NCI-H2196 (cell line): ENCODE data around the gene MIR17HG.
A peak's percentile ranks its signal among the peaks of the same experiment; 100 is the strongest.
"Not testable (repeated sequence)": the region's sequence is repeated elsewhere in the genome, so short reads cannot be mapped to it uniquely, and the experiment has no call there.

Experiments used
- DNase-seq: peaks from one replicate; lab custom pipeline; 2025; ENCODE audit not compliant: unreplicated experiment; lab: John Stamatoyannopoulos, UW

The MIR17HG gene

DNA sequence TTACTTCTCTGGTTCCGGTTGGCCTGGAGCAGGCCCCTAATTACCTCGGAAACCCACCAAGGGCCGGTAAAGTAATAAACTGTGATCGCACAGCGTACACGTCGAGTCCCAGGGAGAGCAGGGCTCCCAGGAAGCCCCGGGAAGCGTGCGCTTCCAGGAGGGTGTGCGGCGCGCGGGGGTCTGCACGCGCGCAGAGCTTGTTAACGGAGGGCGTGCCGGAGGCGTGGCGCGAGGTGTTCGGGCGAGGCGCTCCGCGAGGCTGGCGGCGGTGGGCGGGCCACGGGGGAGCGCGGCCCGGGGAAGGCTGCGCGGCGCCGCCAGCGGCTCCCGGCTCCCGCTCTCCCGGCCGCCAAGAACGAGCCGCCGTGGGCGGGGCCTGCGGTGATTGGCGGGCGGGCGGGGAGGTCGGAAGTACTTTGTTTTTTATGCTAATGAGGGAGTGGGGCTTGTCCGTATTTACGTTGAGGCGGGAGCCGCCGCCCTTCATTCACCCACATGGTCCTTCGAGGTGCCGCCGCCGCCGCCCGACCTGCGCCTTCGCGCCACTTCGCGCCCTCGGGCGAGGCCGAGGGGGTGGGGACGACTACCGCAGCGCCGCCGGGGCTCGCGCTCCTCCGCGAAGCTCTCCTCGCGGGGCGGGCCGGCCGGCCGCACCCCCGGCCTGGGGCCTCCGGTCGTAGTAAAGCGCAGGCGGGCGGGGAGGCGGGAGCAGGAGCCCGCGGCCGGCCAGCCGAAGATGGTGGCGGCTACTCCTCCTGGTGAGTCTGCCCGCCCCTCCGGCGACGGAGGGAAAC lies at the start of gene MIR17HG:
TSS of gene MIR17HG (plus strand) at position 486 of the 794 bp plus-strand sequence.
- peak; percentile 74 for DNase-seq

DNA sequence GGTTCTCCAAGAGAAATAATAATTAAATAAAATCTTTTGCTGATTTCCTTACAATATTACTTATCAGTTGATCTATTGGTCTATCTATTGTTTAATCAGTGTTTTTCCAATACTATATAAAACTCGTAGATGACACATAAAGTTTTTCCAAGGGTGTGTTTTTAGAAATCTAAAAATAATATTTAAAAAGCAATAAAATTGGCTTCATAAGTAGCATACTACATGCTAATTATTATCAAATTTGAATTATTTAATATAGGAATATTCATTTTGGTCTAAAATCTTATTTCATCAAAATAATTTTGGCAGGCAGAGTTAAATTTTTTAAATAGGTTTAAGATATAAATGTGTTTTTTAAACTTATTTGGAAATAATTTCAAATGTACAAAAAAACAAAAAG lies 49.4 kb upstream of the MIR17HG start:
- no peak for DNase-seq

DNA sequence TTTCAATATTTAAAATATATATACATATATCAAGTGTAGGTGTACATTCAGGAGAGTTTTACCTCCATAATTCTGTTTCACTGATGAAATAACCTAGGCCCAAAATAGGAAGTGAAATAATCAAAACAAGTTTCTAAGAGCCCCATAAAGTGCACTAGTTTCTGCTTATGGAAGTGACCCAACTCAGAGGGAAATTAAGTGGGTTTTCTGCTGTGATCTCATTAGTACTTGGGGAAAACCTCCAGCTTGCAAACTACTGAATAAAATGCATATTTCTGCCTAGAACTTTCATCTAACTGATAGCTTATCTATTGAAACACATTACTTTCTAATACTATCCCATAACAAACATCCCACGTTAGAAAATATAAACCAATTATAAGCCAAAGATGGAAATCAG lies 45.4 kb upstream of the MIR17HG start:
- no peak for DNase-seq

DNA sequence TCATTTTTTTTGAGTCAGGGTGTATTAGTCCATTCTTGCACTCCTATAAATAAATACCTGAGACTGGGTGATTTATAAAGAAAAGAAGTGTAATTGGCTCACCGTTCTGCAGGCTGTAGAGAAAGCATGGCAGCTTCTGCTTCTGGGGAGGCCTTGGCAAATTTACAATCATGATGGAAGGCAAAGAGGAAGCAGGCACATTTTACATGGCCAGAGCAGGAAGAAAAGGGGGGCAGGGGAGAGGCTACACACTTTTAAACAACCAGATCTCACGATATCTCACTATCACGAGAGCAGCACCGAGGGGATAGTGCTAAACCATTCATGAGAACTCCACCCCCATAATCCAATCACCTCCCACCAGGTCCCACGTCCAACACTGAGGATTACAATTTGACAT lies 44.5 kb upstream of the MIR17HG start:
- no peak for DNase-seq

DNA sequence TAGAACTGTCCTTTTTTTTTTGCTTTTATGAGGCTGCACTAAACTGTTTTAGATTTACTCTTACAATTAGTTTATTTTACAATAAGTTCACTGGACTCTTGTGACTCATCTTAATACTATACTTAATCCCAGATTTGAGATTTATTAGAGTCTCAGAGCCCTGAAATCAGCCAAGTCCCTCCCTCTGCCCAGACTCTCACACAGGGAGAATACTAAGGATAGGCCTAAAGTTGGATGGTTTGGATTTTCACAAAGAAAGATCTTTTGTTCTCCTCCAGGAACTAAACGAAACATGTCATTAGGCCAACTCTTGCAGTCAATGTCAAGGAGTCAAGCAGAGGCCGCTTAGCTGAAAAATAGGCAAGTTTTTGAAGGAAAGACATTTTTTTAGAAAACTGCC lies 42.7 kb upstream of the MIR17HG start:
- no peak for DNase-seq

DNA sequence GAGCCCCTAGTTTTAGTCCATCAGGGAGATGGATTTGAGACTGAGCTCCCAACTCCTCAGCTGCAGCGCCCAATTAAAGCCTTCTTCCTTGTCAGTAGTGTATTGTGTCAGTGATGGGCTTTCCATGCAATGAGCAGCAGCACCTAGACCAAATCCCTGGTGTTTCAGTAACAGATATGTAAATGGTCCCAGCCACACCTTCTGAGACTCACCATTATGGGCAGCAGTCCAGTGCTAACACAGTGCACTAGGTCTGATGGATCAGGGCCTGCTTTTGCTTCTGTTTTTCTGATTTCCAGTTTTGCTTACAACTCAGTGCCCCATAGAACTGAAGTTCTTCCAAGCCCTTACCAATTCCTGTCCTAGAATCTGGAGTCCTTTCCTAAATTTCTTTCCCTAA lies 41.8 kb upstream of the MIR17HG start:
- DNase-seq = no peak

DNA sequence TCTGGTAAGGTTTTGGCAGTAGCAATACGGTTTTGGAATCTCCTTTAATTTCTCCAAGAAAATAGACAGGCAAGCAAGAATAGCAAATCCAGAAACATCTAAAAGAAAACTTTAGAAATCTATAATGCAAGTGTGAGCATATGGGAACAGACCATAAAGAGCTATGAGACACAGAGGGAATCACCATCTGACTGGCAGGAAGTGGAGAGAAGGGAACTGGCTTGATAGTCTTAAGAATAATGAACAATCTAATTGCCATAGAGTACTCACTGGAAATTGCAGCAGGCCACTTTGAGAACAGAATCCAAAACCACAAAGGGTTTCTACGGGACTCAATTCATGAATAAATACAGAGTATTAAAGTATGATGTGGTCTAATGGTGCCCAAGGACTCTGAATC lies 39.6 kb upstream of the MIR17HG start:
- no peak for DNase-seq

DNA sequence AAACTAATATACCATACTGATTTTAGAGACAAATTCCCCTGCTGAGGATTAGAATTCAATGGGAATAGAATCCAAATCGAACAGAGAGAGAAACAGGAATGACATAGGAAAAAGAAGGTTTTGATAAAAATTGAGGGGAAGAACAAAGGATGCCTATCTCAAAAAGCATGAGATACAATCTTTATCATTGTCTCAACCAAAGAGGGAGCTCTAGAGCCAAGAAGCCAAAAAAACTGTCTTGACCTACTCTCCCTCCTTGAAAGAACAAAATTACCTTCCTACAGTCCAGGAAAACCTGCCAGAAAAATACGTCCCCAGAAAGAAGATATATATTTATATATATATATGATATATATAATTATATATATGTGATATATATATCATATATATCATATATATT lies 39.2 kb upstream of the MIR17HG start:
- no peak for DNase-seq

DNA sequence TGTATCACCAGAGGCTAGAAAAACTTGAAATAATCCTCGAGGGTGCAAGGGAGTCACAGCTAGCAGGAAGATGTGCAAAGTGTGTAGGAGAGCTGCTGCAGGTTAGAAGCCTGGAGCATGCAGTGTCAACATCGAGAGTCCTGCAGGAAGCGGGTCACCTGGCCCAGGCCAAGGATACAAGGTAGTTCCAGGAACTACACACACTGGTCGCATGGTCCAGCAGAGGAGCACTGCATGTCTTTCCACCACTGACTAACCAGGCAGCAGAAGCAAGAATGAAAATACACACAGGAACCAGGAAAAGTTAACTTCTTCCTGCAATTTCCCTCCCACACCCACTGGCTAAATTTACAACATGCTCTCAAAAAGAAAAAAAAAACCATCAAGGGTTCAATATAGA lies 36.0 kb upstream of the MIR17HG start:
- no peak for DNase-seq

DNA sequence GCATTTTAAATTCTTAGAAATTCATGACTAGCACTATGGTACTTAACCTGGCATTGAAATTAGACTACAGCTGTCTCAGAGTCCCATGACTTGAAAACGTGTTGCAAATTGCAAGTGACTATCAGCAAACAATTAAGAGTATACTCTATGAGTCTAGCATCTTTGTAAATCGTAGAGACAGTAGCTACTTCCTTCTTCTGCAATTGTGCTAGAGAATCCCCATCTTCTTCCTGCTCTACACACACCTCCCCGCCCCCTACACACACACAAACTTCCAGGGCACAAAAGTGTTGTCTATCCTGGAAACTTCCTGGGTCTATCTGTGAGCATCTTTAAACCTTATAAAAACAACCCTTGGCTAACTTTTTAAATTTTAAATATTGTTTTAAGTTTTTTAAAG lies 35.2 kb upstream of the MIR17HG start:
- no peak for DNase-seq

DNA sequence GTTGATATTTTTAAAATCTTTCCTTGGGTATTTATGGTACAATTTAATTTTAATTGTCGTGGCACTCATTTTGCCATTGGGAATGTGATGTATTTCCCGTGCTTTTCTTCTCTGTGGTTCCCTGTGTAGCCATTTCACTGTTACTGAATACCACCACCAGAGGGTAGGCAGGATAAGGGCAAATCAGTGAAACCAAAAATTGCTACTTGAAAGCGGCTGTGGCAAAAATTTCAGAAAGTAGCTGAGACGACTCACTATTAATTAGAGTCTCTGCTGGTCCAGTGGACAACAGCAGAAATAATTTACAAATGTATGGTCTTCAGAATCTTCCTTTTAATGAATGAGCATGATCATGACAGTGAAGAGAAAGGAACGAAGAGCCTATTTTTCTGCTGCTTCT lies 34.4 kb upstream of the MIR17HG start:
- DNase-seq = no peak

DNA sequence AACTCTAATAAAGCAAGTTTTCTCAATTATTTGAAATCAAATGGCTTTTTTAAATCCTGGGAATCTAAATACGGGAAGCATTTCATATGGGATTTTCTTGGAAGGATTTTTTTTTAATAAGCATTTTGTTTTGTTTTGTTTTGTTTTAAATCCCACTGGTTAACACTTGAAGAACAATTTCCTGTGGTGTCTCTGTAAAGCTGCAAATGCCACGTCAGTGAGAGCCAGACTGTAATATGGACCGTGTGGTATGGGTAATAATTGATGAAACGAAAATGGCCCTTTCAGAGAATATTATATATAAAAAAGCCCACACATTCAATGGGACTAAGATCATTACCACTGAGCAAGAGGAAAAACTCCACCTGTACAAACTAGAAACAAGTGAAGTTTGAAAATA lies 33.9 kb upstream of the MIR17HG start:
- DNase-seq = no peak

DNA sequence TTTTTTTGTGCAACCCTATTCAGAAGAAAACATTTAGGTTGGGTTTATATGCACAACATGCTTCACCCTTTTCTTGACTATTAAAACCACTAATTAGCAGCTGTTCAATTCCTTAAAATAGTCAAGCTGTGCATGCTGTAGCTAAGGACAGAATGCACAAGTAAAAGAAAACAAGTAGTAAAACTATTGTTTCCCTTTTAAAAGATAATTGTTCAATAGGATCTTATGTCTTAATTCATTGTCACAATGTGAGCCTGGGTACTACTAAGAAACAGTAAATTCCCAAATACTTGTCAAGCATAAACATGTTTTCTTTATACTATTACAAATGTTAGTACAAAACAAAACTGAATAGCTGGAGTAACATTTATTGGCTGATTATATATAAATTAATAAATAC lies 32.6 kb upstream of the MIR17HG start:
- DNase-seq = no peak

DNA sequence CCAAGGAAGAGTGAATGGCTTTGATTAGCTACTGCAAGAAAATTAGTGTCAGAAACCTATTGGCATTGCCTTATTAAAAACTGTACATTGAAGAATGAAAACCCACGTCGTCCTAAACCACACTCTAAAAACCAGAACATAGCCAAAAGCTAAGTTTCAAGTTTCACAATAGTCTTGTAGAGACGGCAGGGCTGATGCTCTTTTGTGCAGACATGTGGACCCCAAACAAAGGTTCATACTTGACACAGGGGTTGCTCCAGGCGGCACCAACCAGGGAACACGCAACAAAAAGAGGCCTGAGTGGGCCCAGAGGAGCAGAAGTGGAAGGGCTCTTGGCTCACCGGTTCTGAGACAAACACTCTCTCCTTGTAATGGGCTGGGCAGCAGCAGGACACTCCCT lies 28.6 kb upstream of the MIR17HG start:
- DNase-seq = no peak

DNA sequence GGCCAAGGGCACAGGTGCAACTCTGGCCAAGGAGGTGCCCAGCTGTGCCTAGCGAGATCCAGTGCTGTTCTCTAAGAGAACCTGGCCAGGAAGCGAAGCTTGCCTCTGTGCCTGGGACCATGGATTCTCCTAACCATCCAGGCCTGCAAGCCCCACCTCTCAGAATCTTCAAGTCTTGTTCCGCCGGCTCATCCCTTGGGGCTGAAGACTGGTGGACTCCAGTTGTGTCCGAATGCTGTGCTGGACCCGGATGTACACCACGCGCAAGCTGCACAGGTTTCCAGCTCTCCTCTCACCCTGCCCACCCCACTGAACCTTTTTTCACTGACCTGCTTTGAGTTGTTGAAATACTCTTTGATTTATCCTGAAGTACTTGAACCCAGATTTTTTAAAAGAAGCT lies 27.5 kb upstream of the MIR17HG start:
- DNase-seq = no peak

DNA sequence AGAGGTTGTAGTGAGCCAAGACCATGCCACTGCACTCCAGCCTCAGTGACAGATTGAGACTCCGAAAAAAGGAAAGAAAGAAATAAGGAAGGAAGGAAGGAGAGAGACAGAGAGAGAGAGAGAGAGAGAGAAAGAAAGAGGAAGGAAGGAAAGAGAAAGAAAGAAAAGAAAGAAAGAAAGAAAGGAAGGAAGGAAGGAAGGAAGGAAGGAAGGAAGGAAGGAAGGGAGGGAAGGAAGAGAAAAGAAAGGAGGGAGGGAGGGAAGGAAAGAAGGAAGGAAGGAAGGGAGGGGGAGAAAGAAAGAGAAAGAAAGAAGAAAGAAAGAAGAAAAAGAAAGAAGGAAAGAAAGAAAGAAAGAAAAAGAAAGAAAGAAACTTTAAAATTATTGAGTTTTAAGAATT lies 26.5 kb upstream of the MIR17HG start:
- not testable (repeated sequence) for DNase-seq

DNA sequence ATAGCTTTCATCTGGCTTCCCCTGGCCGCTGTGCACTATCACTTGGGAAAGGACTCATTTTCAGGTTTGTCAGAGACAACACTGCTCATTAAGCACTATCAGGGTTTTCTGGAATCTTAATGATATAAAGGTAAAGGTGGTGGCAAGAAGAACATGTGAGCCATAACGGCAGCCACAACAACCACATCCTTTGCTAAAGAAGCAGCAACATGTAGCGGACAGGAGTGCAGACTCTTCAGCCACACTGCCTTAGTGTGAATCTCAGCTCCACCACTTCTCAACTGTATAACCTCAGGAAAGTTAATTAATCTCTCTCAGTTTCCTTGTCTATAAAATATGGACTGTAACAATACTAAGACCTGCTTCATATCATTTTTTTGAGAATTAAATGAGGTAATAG lies 24.1 kb upstream of the MIR17HG start:
- DNase-seq = no peak

DNA sequence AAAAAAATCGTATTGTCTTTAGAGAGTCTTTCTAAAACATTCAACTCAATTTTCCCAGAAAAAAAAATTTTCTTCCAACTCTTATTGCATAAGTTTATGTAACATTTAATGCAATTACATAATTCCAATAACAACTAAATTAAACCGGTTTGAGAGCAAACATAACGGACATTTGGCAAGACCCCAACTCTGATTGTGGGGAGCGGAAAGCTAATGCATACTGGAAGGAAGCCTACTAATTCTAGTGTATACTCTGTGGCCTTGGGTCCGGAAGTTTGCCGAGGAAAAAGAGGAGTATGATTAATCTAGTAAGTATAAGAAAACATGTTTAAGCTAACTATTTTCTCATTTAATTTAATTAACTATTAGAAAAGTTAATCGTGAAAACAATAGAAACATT lies 21.3 kb upstream of the MIR17HG start:
- DNase-seq = no peak

DNA sequence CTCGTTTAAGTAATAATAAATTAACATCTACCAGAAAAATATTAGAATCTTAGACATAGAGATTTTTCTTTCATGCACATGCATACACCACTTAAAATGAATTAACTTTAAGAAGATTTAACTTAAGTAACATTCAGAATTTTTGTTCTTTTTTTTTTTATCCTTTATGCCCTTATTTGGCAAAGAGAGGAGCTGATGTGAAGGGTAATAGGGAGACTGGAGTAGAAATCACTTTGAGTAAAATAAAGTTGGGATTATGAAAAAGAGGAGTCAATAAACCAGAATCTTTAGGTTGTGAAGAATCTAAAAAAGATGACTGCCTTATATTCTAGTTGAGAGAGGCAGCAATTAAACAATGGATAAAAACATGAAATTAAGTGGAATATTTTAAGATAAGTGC lies 18.8 kb upstream of the MIR17HG start:
- DNase-seq = no peak

DNA sequence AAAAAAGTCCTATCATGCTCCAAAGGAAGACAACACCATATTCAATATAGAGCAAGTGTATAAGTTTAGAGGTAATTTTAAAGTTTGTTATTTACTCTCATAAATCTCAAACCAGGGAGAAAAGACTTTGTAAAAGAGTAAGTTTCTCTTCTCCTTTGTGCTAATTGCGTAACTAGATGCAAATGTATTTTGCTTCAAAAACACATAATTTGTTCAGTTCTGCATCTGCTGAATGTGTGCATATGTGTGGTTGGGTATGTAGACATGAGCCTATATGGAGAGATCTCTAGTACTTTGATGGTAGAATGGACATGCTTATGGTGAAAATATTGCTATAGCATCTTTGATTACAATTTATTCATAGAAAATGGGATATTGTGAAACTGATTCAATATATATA lies 17.8 kb upstream of the MIR17HG start:
- DNase-seq = no peak

DNA sequence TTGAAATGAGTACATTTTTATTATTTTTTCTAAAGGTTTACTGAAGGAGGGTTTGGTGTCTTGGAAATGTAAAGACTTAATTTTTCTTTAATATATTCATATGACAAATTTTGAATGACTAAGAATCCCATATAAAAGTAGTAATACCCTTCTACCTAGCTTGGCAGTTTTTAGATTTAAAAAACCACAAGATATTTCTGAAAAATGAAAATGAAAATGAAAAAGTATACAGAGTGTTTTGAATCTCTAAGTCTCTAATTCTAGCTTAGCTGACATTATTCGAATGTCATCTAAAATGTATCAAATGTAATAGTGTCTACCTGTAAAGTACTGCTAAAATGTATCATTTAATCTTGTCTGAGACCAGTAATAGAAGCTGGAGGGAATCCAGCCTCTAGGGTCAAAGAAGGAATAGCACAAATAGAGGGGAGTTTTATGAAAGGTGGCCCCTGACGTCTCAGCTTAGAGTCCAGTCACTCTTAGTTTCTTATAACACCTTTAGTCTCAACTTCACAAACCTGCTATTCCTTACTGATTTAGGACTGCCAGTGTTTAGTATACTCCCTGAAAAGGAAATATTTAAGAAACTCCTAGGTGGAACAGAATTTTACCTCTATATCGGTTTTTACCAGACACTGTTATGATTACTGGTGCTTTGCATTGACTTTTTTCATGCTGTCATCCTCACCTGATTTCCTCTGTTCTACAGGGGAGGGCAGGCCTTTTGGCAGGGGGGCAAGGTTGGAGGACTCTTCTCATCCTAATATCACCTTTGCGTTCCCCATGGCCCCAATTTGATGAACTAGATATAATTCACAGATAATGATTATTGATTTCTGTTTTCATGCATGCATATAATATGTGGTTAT lies 16.2 kb upstream of the MIR17HG start:
- no peak for DNase-seq

DNA sequence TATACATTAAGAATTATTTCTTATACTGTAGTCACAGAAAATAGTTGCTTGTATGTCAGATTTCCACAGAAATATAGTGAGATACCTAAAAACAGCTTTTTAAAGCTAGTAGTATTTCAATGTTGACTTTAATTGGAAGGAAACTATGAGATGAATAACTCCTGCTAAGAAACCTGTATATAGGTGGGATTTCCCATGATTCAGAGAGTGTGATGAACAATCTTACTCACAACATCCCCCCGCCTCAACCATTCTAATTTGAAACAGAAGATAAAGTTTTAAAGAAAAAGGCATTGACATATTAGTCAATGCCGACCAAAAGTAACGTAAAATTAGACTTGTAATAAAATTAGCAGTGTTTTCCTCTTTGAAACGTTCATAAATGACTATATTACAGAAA lies 1.4 kb upstream of the MIR17HG start:
- no peak for DNase-seq

DNA sequence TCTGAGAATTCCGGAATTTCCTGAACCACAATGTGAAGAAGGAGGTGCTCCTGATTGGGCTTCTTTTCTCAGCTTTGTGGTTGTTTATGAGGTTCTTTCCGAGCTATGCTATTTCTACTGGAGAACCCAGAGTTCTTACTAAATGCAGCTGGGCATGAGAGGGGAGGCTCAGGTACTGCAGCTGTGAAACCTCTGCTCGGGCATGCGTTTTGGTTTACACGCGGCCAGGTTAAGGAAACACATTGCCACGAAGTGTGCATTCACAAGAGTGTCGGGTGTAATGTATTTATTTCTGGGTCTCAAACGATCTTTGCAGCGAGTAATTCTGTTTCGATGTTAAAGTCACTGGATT lies 661 bp upstream of the MIR17HG start:
- no peak for DNase-seq
